GM12878 (cell line): ENCODE results near the gene MSI2. TPM values are rescaled to one million over a fixed set of nuclear protein-coding genes. Genes with fewer than 3 reads are reported as not detected.
A peak's percentile ranks its signal among the peaks of the same experiment; 100 is the strongest.

Source experiments
- BHLHE40 ChIP-seq, 2 experiments: fragments of 450-650 bp in 1 of 2; IDR thresholded peaks; 2 replicates each; pipeline ENCODE4 v1.6.1; 2011 to 2017; ENCODE audit warnings: low read depth in 2 of 2, borderline replicate concordance in 1 of 2, improper control_type of control experiment in 1 of 2, low read length in 1 of 2, mild to moderate bottlenecking in 1 of 2
- FOXK2 ChIP-seq: fragments of 450-650 bp; IDR thresholded peaks from 2 replicates; pipeline ENCODE4 v1.6.1; 2017; ENCODE audit warnings: mild to moderate bottlenecking, moderate library complexity
- GABPA ChIP-seq: IDR thresholded peaks from 2 replicates; pipeline ENCODE4 v1.6.1; 2014; ENCODE audit warnings: antibody characterized with exemption, low read depth, mild to moderate bottlenecking, inconsistent platforms
- IKZF2 ChIP-seq, 2 experiments: fragments of 450-650 bp; IDR thresholded peaks; 2 replicates each; pipeline ENCODE4 v1.6.1; 2017; ENCODE audit warnings: mild to moderate bottlenecking in 2 of 2, moderate library complexity in 2 of 2
- NFYA ChIP-seq: IDR thresholded peaks from 2 replicates; pipeline ENCODE4 v1.6.1; 2011; ENCODE audit warnings: low read depth, mild to moderate bottlenecking, low read length, improper control_type of control experiment, borderline replicate concordance
- POLR2A ChIP-seq: IDR thresholded peaks from 2 replicates; pipeline ENCODE4 v1.6.1; 2011; ENCODE audit warnings: low read depth, mild to moderate bottlenecking, low read length
- RUNX3 ChIP-seq: IDR thresholded peaks from 2 replicates; pipeline ENCODE4 v1.6.1; 2012; ENCODE audit warnings: low read length, inconsistent platforms
- TARDBP ChIP-seq: IDR thresholded peaks from 2 replicates; pipeline ENCODE4 v1.6.1; 2016; ENCODE audit warnings: borderline replicate concordance
- TCF7 ChIP-seq: IDR thresholded peaks from 2 replicates; pipeline ENCODE4 v1.6.1; 2014; ENCODE audit warnings: antibody characterized with exemption, borderline replicate concordance
- YY1 ChIP-seq: IDR thresholded peaks from 2 replicates; pipeline ENCODE4 v1.6.1; 2011; ENCODE audit warnings: low read depth, mild to moderate bottlenecking, low read length
- ZNF384 ChIP-seq: IDR thresholded peaks from 2 replicates; pipeline ENCODE4 v1.6.1; 2012; ENCODE audit warnings: low read depth, mild to moderate bottlenecking, low read length, improper control_type of control experiment, borderline replicate concordance
- polyA plus RNA-seq, 11 experiments: library from polyadenylated mRNA; depleted of rRNA in 4 of 11; unstranded in 6 of 11; stranded (reverse) in 5 of 11; fragments of >200 nt; fragmentation: Nextera tagmentation in 4 of 11; fragmentation: Illumina TruSeq in 1 of 11; extraction: Ambion mirVana in 4 of 11; extraction: Trizol in 1 of 11; gene quantifications; 1 replicate in 1 of 11; 2 replicates in 10 of 11; pipeline versions ENCODE4 v1.2.1 to v1.2.3, GENCODE V29; 2011 to 2016; ENCODE audit warnings: inconsistent platforms in 2 of 11, missing spikeins in 2 of 11, low read depth in 1 of 11
- total RNA-seq, 4 experiments: library from RNA; depleted of rRNA in 3 of 4; stranded (reverse); fragments of >200 nt in 3 of 4; fragmentation: Illumina TruSeq in 1 of 4; extraction: Trizol in 1 of 4; gene quantifications; 2 replicates each; pipeline versions ENCODE4 v1.2.1 to v1.2.3, GENCODE V29; 2013 to 2021
- TF ChIP-seq, protein P1 (sequence below): fragments of 450-650 bp; IDR thresholded peaks from 2 replicates; pipeline ENCODE4 v1.6.1; 2017; ENCODE audit warnings: mild to moderate bottlenecking, moderate library complexity
- TF ChIP-seq, protein P2 (sequence below): fragments of 450-650 bp; formaldehyde crosslinking; IDR thresholded peaks from 2 replicates; pipeline ENCODE4 v1.4.0; 2022; ENCODE audit warnings: mild to moderate bottlenecking, moderate library complexity
- TF ChIP-seq, protein P3 (sequence below): fragments of 450-650 bp; IDR thresholded peaks from 2 replicates; pipeline ENCODE4 v1.6.1; 2017; ENCODE audit warnings: low read depth, mild to moderate bottlenecking, moderate library complexity
- TF ChIP-seq, protein P4 (sequence below): fragments of 450-650 bp; IDR thresholded peaks from 2 replicates; pipeline ENCODE4 v1.6.1; 2017; ENCODE audit warnings: mild to moderate bottlenecking, moderate library complexity

MSI2 gene
- total and polyA plus RNA-seq, 10 of the 15 experiments (the other 5 are each of a cell fraction or from before 2014, with no cell fraction given): 6.1 to 76.1 (median 42.0) TPM

DNA sequence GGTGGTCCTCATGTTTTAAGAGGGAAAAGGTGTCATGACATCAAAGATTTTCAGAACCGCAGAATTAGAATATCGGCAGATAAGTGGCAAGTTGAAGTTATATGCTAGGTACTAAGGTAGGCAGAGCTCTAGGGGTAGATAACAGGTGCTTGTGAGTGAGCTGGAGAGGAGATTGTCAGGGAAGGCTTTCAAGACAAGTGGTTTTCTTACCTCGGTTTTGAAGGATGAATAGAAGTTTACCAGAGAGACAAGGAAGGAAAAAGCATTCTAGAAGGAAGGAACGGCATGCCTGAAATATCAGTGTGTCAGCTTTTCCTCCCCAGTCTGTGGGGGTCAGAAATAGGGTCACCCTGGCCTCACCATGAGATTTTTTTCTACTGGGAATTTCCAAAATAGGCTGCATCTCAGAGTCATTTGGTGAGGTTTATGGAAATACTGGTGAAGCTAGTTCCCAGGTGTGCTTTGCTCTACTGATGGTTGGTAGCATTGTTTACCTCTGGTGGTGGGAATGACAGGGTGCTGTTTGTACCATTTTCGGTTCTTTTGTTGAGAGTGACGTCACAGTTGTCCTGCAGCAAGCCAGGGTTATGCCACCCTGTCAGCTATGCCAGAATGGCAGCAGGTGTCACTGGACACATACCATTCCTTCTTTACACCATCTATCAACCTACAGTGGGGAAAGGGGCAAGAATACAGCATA, 112.5 kb downstream of the MSI2 start (continued):
- TF ChIP-seq, protein P1, sequence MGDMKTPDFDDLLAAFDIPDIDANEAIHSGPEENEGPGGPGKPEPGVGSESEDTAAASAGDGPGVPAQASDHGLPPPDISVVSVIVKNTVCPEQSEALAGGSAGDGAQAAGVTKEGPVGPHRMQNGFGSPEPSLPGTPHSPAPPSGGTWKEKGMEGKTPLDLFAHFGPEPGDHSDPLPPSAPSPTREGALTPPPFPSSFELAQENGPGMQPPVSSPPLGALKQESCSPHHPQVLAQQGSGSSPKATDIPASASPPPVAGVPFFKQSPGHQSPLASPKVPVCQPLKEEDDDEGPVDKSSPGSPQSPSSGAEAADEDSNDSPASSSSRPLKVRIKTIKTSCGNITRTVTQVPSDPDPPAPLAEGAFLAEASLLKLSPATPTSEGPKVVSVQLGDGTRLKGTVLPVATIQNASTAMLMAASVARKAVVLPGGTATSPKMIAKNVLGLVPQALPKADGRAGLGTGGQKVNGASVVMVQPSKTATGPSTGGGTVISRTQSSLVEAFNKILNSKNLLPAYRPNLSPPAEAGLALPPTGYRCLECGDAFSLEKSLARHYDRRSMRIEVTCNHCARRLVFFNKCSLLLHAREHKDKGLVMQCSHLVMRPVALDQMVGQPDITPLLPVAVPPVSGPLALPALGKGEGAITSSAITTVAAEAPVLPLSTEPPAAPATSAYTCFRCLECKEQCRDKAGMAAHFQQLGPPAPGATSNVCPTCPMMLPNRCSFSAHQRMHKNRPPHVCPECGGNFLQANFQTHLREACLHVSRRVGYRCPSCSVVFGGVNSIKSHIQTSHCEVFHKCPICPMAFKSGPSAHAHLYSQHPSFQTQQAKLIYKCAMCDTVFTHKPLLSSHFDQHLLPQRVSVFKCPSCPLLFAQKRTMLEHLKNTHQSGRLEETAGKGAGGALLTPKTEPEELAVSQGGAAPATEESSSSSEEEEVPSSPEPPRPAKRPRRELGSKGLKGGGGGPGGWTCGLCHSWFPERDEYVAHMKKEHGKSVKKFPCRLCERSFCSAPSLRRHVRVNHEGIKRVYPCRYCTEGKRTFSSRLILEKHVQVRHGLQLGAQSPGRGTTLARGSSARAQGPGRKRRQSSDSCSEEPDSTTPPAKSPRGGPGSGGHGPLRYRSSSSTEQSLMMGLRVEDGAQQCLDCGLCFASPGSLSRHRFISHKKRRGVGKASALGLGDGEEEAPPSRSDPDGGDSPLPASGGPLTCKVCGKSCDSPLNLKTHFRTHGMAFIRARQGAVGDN: peak; percentile 80
- TF ChIP-seq GABPA (no peak), FOXK2 (no peak), ZNF384 (peak; percentile 10; the same call in 1 of the 2 replicates), RUNX3 (peak; percentile 40; the same call in 1 of the 2 replicates), IKZF2 (IDR thresholded peaks at IDR 0.05) (peak; percentile 69 to 72), NFYA (no peak), TCF7 (no peak), POLR2A (no peak), BHLHE40 (IDR thresholded peaks at IDR 0.05; ENCODE audit: borderline replicate concordance in 1 of 2, low read depth in 2 of 2, low read length in 1 of 2) (peak in 1 of 2 experiments; percentile 37; a peak in 2 of 4 replicates), YY1 (no peak), TARDBP (no peak)
- TF ChIP-seq, protein P2, sequence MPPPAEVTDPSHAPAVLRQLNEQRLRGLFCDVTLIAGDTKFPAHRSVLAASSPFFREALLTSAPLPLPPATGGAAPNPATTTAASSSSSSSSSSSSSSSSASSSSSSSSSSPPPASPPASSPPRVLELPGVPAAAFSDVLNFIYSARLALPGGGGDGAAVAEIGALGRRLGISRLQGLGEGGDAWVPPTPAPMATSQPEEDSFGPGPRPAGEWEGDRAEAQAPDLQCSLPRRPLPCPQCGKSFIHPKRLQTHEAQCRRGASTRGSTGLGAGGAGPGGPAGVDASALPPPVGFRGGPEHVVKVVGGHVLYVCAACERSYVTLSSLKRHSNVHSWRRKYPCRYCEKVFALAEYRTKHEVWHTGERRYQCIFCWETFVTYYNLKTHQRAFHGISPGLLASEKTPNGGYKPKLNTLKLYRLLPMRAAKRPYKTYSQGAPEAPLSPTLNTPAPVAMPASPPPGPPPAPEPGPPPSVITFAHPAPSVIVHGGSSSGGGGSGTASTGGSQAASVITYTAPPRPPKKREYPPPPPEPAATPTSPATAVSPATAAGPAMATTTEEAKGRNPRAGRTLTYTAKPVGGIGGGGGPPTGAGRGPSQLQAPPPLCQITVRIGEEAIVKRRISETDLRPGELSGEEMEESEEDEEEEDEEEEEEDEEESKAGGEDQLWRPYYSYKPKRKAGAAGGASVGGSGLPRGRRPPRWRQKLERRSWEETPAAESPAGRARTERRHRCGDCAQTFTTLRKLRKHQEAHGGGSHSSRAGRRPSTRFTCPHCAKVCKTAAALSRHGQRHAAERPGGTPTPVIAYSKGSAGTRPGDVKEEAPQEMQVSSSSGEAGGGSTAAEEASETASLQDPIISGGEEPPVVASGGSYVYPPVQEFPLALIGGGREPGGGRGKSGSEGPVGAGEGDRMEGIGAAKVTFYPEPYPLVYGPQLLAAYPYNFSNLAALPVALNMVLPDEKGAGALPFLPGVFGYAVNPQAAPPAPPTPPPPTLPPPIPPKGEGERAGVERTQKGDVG (CRISPR knock-in tag): no peak
- TF ChIP-seq, protein P3, sequence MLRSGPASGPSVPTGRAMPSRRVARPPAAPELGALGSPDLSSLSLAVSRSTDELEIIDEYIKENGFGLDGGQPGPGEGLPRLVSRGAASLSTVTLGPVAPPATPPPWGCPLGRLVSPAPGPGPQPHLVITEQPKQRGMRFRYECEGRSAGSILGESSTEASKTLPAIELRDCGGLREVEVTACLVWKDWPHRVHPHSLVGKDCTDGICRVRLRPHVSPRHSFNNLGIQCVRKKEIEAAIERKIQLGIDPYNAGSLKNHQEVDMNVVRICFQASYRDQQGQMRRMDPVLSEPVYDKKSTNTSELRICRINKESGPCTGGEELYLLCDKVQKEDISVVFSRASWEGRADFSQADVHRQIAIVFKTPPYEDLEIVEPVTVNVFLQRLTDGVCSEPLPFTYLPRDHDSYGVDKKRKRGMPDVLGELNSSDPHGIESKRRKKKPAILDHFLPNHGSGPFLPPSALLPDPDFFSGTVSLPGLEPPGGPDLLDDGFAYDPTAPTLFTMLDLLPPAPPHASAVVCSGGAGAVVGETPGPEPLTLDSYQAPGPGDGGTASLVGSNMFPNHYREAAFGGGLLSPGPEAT: no peak
- TF ChIP-seq, protein P4, sequence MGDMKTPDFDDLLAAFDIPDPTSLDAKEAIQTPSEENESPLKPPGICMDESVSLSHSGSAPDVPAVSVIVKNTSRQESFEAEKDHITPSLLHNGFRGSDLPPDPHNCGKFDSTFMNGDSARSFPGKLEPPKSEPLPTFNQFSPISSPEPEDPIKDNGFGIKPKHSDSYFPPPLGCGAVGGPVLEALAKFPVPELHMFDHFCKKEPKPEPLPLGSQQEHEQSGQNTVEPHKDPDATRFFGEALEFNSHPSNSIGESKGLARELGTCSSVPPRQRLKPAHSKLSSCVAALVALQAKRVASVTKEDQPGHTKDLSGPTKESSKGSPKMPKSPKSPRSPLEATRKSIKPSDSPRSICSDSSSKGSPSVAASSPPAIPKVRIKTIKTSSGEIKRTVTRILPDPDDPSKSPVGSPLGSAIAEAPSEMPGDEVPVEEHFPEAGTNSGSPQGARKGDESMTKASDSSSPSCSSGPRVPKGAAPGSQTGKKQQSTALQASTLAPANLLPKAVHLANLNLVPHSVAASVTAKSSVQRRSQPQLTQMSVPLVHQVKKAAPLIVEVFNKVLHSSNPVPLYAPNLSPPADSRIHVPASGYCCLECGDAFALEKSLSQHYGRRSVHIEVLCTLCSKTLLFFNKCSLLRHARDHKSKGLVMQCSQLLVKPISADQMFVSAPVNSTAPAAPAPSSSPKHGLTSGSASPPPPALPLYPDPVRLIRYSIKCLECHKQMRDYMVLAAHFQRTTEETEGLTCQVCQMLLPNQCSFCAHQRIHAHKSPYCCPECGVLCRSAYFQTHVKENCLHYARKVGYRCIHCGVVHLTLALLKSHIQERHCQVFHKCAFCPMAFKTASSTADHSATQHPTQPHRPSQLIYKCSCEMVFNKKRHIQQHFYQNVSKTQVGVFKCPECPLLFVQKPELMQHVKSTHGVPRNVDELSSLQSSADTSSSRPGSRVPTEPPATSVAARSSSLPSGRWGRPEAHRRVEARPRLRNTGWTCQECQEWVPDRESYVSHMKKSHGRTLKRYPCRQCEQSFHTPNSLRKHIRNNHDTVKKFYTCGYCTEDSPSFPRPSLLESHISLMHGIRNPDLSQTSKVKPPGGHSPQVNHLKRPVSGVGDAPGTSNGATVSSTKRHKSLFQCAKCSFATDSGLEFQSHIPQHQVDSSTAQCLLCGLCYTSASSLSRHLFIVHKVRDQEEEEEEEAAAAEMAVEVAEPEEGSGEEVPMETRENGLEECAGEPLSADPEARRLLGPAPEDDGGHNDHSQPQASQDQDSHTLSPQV: 0 out of 2 replicates have a peak, but pooled peaks have one; percentile 20
